CD4-positive, alpha-beta T cell treated with Interleukin-21 for 1 hour (primary cell): Measurements from ENCODE around the gene ODAD4.
A peak's percentile ranks its signal among the peaks of the same experiment; 100 is the strongest.
"Not testable (repeated sequence)": the region's sequence is repeated elsewhere in the genome, so short reads cannot be mapped to it uniquely, and the experiment has no call there.

ENCODE experiments used
- DNase-seq: peaks from one replicate; pipeline ENCODE4 v3.0.0-alpha.2; 2020

The ODAD4 gene

GRCh38 chr17:42005166-42005565 lies 74.7 kb downstream of the ODAD4 start:
- no peak for DNase-seq

GRCh38 chr17:42009170-42009569 lies 78.8 kb downstream of the ODAD4 start:
- DNase-seq: no peak

GRCh38 chr17:42010266-42010680 lies 79.9 kb downstream of the ODAD4 start:
- not testable (repeated sequence) for DNase-seq

- peak; percentile 18 for DNase-seq
Measured at GRCh38 chr17:42010898-42011516, 80.6 kb downstream of the ODAD4 start.

- DNase-seq: not testable (repeated sequence)
Measured at GRCh38 chr17:42012363-42012762, 81.9 kb downstream of the ODAD4 start.

- not testable (repeated sequence) for DNase-seq
Measured at GRCh38 chr17:42013740-42014139, 83.3 kb downstream of the ODAD4 start.
